GM12874 (cell line): ENCODE results near the gene STX3.

Experiments used
- TF ChIP-seq, protein P1 (sequence below): IDR thresholded peaks from 2 replicates; pipeline ENCODE4 v1.5.1; 2011; ENCODE audit warnings: low read depth, mild to moderate bottlenecking, control low read depth, low read length, moderate library complexity; ENCODE audit not compliant: insufficient read depth

Gene STX3

DNA sequence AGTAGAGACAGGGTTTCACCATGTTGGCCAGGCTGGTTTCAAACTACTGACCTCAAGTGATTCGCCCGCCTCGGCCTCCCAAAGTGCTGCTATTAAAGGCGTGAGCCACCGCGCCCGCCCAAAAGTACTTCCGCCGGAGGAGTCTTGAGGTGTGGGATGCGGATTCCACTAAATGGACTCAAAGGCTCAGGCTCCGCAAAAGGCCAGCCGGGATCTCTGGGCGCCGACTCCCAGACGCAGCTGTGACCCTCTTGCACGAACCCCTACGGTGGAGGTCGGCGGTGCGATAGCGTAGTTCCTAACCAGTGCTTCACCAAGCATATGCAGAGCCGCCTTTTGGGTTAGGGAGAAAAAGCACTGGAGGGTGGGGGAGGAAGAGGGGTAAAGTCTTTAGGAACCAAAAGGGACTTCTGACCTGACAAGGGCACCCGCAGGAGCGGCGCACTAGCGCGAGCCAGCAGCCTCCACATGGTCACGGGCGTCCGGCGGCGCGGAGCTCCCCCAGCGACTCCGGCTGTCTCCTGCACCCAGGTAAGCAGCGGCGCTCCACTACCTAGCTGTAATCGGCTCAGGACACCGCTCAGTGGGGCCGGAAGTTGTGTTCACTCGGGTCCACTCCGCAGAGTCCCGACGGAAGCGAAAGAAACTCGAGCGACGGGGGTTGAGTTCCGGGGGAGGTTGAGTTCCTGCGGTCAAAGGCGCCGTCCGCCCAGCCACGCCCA lies 55.2 kb downstream of the STX3 start, which contains the start of gene MRPL16:
MRPL16 (minus strand) TSS at position 590 of the 722 bp plus-strand sequence; CDS start at position 470, 120 bp downstream.
- TF ChIP-seq, protein P1, sequence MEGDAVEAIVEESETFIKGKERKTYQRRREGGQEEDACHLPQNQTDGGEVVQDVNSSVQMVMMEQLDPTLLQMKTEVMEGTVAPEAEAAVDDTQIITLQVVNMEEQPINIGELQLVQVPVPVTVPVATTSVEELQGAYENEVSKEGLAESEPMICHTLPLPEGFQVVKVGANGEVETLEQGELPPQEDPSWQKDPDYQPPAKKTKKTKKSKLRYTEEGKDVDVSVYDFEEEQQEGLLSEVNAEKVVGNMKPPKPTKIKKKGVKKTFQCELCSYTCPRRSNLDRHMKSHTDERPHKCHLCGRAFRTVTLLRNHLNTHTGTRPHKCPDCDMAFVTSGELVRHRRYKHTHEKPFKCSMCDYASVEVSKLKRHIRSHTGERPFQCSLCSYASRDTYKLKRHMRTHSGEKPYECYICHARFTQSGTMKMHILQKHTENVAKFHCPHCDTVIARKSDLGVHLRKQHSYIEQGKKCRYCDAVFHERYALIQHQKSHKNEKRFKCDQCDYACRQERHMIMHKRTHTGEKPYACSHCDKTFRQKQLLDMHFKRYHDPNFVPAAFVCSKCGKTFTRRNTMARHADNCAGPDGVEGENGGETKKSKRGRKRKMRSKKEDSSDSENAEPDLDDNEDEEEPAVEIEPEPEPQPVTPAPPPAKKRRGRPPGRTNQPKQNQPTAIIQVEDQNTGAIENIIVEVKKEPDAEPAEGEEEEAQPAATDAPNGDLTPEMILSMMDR: peak; percentile 50

DNA sequence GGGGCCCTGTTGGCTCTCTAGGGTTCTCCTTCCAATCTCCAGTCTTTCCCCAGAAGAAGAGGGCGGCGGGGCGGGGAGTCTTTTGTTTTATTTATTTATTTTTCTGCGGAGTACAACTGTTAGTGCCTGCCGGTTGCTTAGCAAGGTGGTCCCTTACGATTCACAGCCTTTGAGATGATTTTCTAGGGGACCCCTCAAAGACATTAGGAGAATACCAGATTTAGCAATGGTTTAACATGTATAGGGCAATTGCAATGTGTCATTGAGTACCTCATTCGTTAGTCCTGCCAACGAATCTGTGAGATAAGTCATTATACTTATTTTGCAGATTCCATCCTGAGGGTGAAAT lies 55.7 kb downstream of the STX3 start:
- TF ChIP-seq, protein P1: no peak

DNA sequence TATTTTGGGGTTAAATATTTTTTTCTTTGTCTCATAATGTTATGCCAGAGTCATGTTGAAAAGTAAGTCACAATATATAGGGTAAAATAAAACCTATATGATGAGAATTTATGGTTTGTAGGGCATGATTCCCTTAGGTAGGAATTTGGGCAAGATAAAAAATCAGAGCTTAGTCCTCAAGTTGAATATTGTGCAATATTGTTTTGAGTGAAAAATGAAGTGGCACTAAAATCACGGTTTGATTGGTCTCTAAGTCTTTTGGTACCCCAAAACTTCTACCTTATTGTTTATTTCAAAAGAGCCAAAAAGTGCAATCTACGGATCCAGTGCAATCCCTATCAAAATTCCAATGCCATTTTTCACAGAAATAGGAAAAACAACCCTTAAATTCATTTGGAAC lies 57.0 kb downstream of the STX3 start:
- TF ChIP-seq, protein P1: no peak

DNA sequence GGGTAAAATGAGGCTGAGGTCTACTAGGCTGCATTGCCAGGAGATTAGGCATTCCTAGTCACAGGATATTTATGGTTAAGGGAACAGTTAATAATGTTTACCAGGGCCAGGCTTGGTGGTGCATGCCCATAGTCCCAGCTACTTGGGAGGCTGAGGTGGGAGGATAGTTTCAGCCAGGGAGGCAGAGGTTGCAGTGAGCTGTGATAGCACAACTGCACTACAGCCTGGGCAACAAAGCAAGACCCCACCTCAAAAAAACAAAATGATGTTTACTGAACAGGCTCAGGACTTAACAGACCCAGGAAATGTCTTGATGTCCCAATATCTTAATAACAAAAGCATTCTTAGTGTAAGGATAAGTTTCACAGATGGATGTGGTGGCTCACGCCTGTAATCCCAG lies 58.2 kb downstream of the STX3 start:
- TF ChIP-seq, protein P1: no peak

DNA sequence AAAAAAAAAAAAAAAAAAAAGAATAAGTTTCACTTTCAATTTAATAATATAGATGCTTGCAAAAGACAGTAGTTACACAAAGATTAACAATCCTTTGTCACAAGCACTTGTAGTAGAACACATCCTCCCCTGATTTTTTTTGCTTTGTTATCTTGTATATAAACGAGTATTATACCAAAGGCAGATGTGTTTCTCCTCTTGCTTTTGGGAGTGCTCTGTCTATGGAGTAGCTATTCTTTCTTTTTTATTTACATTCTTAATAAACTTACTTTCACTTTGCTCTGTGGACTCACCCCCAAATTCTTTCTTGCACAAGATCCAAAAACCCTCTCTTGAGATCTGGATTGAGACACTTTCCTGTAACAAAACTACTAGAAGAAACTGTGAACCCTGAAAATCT lies 58.8 kb downstream of the STX3 start:
- TF ChIP-seq, protein P1: no peak

DNA sequence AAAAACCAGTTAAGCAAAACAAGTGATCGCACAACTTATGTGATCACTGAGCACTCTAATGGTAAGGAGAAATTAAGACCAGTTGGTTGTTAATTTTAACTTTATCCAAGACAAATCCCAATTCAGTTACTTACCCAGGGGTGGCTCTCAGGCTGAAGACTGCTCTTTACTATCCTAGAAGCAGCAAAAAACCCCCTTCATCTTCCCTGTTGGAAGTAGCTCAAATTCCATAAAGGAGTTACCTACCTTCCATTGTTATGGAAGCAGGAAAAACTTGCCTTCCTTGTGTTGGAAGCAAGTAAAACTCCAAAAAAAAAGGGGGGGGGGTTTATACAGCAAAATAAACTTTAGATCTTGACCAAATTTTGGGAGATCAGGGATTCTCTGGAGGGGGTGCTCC lies 60.6 kb downstream of the STX3 start:
- TF ChIP-seq, protein P1: no peak

DNA sequence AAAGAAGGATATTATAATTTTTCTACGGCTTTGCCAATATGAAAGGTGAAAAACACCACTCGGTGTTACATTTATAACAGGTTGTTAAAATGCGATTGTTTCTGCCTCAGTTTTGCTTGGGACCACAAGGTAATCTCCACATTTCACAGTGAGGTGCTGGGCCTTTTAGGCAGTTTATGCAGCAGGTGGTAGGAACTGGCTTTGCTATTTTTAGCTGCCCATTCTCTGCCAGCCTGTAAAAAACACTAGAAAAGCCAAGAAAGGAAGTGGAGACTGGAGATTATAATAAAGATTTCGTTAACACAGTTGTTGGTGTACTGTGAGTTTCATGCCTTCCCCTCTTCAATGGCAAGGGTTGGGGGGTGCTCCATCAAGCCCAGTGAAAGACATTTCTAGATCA lies 63.4 kb downstream of the STX3 start:
- TF ChIP-seq, protein P1: no peak
